Common myeloid progenitor, CD34-positive (primary cell): Measurements from ENCODE around the gene CASP8AP2. TPM values are rescaled to one million over a fixed set of nuclear protein-coding genes. Genes with fewer than 3 reads are reported as not detected.
"Not testable (repeated sequence)": the region's sequence is repeated elsewhere in the genome, so short reads cannot be mapped to it uniquely, and the experiment has no call there.

Experiments
- CTCF ChIA-PET: fragments of 350-600 bp; sonication (Branson Sonifier 250); formaldehyde crosslinking; loops from one replicate; lab custom pipeline; 2021; ENCODE audit warnings: antibody characterized with exemption; lab: Charles Lee
- POLR2A ChIA-PET: fragments of 350-600 bp; sonication (Branson Sonifier 250); formaldehyde crosslinking; loops from one replicate; lab custom pipeline; 2021; ENCODE audit warnings: antibody characterized with exemption; lab: Charles Lee
- DNase-seq, 3 donors: peaks; one replicate each; pipeline versions ENCODE4 v3.0.0 to v3.0.0-alpha.2; 2013
- H3K27ac ChIP-seq, 2 experiments: 1 replicate in 1 of 2; 2 replicates in 1 of 2; pipeline ENCODE4 v1.7.0; 2013; ENCODE audit warnings: inconsistent platforms in 2 of 2, low read length in 2 of 2, mild to moderate bottlenecking in 2 of 2, low read depth in 1 of 2, moderate library complexity in 1 of 2; ENCODE audit not compliant: severe bottlenecking in 2 of 2, insufficient read depth in 1 of 2, poor library complexity in 1 of 2
- H3K27me3 ChIP-seq, 5 experiments: replicated peaks in 2 of 5; 1 replicate in 3 of 5; 2 replicates in 2 of 5; pipeline versions ENCODE4 v1.6.1 to v1.7.0; 2013; ENCODE audit warnings: low read length in 4 of 5, mild to moderate bottlenecking in 2 of 5, moderate library complexity in 2 of 5, inconsistent platforms in 1 of 5; ENCODE audit not compliant: insufficient read depth in 5 of 5, control insufficient read depth in 4 of 5
- H3K36me3 ChIP-seq, 4 experiments: 1 replicate in 2 of 4; 2 replicates in 2 of 4; pipeline versions ENCODE4 v1.6.1 to v1.7.0; 2013; ENCODE audit warnings: low read length in 3 of 4, control low read depth in 1 of 4, mild to moderate bottlenecking in 1 of 4; ENCODE audit not compliant: control insufficient read depth in 4 of 4, insufficient read depth in 4 of 4
- H3K4me1 ChIP-seq, 4 experiments: 1 replicate in 3 of 4; 2 replicates in 1 of 4; pipeline versions ENCODE4 v1.6.1 to v1.7.1; 2013; ENCODE audit warnings: low read length in 3 of 4, mild to moderate bottlenecking in 3 of 4, control low read depth in 1 of 4, inconsistent platforms in 1 of 4, moderate library complexity in 1 of 4; ENCODE audit not compliant: control insufficient read depth in 4 of 4, insufficient read depth in 4 of 4; ENCODE audit errors: control extremely low read depth in 1 of 4
- H3K4me3 ChIP-seq, 7 experiments: 1 replicate in 4 of 7; 2 replicates in 3 of 7; pipeline versions ENCODE4 v1.5.1 to v1.7.0; 2013; ENCODE audit warnings: mild to moderate bottlenecking in 7 of 7, low read length in 6 of 7, moderate library complexity in 6 of 7, inconsistent platforms in 2 of 7, low read depth in 2 of 7, control low read depth in 1 of 7; ENCODE audit not compliant: insufficient read depth in 4 of 7, control insufficient read depth in 1 of 7; ENCODE audit errors: extremely low read depth in 1 of 7
- H3K9me3 ChIP-seq, 5 experiments: 1 replicate in 4 of 5; 2 replicates in 1 of 5; pipeline versions ENCODE4 v1.6.1 to v1.7.1; 2013; ENCODE audit warnings: low read length in 4 of 5, mild to moderate bottlenecking in 2 of 5, inconsistent platforms in 1 of 5, low read depth in 1 of 5, moderate library complexity in 1 of 5; ENCODE audit not compliant: control insufficient read depth in 4 of 5, insufficient read depth in 2 of 5; ENCODE audit errors: control extremely low read depth in 1 of 5
- WGBS: methylation state at CpG from one replicate; pipeline ENCODE4 v1.1.5; 2013; ENCODE audit not compliant: insufficient coverage; 5-methylcytosine and 5-hydroxymethylcytosine counted together
- polyA plus RNA-seq: library from polyadenylated mRNA; unstranded; fragments of 120-200 nt; gene quantifications from one replicate; pipeline ENCODE4 v1.2.1, GENCODE V29; 2013

Gene CASP8AP2
- 14.8 TPM for polyA plus RNA-seq

DNA sequence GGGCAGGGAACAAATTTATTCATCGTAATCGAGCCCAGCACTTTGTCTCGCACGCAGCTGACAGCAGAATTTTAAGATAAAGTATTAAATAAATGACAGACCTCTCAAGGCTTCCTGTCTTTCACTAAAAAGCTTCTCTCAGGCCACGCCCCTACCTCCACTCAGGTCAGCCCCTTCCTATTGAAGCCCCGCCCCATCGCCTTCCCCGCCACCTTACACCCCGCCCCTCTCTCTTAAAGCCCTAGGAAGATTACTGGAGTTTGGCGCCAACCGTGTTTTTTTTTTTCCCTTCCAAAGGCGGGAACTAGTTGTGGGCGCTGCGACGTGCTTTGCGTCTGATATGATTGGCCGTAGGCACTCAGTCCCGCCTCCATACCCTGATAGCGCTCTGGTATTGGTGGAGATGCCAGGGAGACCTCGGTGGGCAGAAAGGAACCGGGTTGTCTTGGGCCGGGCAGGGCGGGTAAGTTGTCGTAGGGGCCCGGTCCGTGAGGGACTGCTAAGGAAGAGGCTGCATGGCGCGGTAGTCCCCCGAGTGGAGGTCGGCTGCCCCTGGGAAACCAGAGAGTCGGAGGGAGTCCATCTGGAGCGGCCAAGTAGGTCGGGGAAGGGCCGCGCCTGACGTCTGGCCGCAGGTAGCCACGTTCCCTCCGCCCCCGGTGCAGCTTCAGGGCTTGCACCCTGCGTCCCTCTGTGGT lies at the start of gene CASP8AP2:
Gene CASP8AP2 (plus strand): TSS at position 409 of the 698 bp plus-strand sequence.
- Histone ChIP-seq H3K27ac (peak within 1 kb of the TSS; percentile 79 to 89), H3K27me3 (no peaks in the 10 kb centered on the region), H3K4me1 (peaks cover 7 to 21% (median 9%) of the 10 kb centered on the region in 4 experiments), H3K9me3 (no peaks in the 10 kb centered on the region), H3K4me3 (peak within 1 kb of the TSS; percentile 86 to 99 (median 96)), H3K36me3 (peaks cover 0 to 12% (median 6%) of the 10 kb centered on the region in 4 experiments)
- ChIA-PET CTCF (interaction anchor here (0.9 to 2.2 kb wide), 2 partner anchors 10 to 17 kb away, joined by 3 to 14 read pairs; partner anchors contain the start of gene MDN1), POLR2A (interaction anchor here (1.0 kb wide), 1 partner anchor 10 kb away, joined by 5 read pairs; the partner anchor contains the start of gene MDN1)
- DNase-seq: peak; percentile 100
- WGBS: 0% methylated on average over 36 of the region's 41 CpGs

DNA sequence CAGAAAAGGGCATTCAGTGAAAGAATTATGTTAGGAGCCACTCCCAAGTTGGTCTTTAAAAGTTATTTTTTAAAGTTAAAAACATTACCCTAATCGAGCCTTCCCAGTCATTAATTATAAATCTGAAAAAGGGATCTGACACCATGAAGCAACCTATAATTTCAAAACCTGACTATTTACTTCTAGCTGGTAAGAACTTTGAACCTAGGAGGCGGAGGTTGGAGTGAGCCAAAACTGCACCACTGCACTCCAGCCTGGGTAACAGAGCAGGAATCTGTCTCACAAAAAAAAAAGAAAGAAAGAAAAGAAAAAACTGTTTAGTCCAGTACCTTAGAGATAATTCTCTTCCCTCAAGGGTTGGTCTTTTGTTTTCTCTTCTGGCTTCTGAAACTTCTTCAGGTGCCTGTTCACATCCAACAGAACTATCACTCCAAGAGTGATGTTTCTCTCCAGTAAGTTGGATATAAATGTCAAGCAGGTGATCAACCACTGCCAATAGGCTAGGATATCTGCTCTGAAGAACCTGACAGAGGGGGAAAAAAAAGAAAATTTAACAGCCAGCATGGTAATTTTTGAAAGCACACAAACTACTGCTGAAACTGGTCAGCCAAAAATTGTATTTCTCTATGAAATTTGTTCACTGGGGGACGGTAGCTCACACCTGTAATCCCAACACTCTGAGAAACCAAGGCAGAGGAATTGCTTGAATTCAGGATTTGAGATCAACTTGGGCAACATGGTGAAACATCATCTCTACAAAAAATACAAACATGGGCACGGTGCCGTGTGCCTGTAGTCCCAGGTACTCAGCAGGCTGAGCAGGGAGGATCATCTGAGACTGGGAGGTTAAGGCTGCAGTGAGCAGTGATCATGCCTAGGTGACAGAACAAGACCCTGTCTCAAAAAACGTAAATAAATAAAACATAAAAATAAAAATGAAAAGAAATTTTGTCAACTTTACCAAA lies 48.3 kb upstream of the CASP8AP2 start:
- no CpG with 5 or more reads among the region's 6 CpGs for WGBS
- no peaks in the 10 kb centered on the region for H3K27me3 ChIP-seq
- DNase-seq: no peak
- peaks cover 21 to 85% (median 59%) of the 10 kb centered on the region in 4 experiments for H3K36me3 ChIP-seq
- ChIA-PET CTCF (no interaction called here), POLR2A (no interaction called here)
- no peak overlapping the region for H3K27ac ChIP-seq
- H3K4me1 ChIP-seq: no peaks in the 10 kb centered on the region
- H3K4me3 ChIP-seq: no peak overlapping the region
- H3K9me3 ChIP-seq: peaks cover 0 to 13% (median 3%) of the 10 kb centered on the region in 5 experiments

DNA sequence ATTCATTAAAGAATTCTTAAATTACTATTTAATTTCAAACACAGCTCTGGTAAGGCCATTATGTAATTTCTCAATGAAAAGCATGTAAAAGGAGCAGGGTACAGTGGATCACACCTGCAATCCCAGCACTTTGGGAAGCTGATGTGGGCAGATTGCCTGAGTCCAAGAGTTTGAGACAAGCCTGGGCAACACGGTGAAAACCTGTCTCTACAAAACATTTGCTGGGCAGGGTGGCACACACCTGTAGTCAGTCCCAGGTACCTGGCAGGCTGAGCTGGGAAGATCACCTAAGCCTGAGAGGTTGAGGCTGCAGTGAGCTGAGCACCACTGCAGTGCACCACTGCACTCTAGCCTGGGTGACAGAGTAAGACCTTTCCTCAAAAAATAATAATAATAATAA lies 47.5 kb upstream of the CASP8AP2 start:
- WGBS: 100% methylated on average over 1 of the region's 1 CpG
- ChIA-PET POLR2A (no interaction called here), CTCF (no interaction called here)
- H3K36me3 ChIP-seq: peaks cover 21 to 85% (median 57%) of the 10 kb centered on the region in 4 experiments
- DNase-seq: no peak
- no peaks in the 10 kb centered on the region for H3K27me3 ChIP-seq
- H3K4me1 ChIP-seq: no peaks in the 10 kb centered on the region
- no peak overlapping the region for H3K27ac ChIP-seq
- no peak overlapping the region for H3K4me3 ChIP-seq
- peaks cover 0 to 13% (median 3%) of the 10 kb centered on the region in 5 experiments for H3K9me3 ChIP-seq

DNA sequence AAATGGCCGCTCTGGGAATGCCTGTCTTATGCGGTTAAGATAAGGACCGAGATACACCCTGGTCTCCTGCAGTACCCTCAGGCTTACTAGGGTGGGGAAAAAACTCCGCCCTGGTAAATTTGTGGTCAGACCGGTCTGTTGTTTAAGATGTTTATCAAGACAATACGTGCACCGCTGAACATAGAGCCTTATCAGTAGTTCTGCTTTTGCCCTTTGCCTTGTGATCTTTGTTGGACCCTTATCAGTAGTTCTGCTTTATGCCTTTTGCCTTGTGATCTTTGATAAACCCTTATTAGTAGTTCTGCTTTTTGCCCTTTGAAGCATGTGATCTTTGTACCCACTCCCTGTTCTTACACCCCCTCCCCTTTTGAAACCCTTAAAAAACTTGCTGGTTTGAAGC lies 46.4 kb upstream of the CASP8AP2 start:
- POLR2A ChIA-PET, H3K4me1 ChIP-seq, H3K27me3 ChIP-seq, H3K27ac ChIP-seq, CTCF ChIA-PET: not testable (repeated sequence)
- DNase-seq: peak; percentile 12 to 51 (median 43)
- Histone ChIP-seq H3K9me3 (peaks cover 0 to 11% (median 3%) of the 10 kb centered on the region in 5 experiments), H3K36me3 (peaks cover 21 to 90% (median 61%) of the 10 kb centered on the region in 4 experiments), H3K4me3 (peak overlapping the region in 1 of 7 experiments; percentile 8)
- WGBS: 89% methylated on average over 6 of the region's 7 CpGs

DNA sequence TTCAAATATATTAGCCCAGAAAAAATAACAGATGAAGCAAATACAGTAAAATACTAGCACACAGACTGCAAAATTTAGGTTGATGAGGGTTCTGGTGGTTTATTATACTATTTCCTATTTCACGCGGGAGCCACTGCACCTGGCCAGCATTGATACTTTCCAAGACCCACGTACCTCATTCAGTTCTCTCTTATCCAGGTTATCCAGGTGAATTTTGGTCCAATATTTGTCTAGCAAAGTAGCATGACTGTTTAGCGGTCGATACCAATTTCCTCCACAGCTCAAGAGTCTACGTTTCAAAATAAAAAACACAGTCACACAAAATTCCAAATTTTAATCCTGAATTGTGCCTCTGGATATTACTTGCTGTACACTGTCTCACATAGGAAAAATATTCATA lies 44.8 kb upstream of the CASP8AP2 start:
- DNase-seq: no peak
- 100% methylated on average over 4 of the region's 6 CpGs for WGBS
- H3K27ac ChIP-seq: no peak overlapping the region
- H3K27me3 ChIP-seq: no peaks in the 10 kb centered on the region
- H3K9me3 ChIP-seq: peaks cover 0 to 11% (median 3%) of the 10 kb centered on the region in 5 experiments
- no peak overlapping the region for H3K4me3 ChIP-seq
- H3K36me3 ChIP-seq: peaks cover 27 to 93% (median 62%) of the 10 kb centered on the region in 4 experiments
- CTCF ChIA-PET: no interaction called here
- POLR2A ChIA-PET: no interaction called here
- H3K4me1 ChIP-seq: no peaks in the 10 kb centered on the region

DNA sequence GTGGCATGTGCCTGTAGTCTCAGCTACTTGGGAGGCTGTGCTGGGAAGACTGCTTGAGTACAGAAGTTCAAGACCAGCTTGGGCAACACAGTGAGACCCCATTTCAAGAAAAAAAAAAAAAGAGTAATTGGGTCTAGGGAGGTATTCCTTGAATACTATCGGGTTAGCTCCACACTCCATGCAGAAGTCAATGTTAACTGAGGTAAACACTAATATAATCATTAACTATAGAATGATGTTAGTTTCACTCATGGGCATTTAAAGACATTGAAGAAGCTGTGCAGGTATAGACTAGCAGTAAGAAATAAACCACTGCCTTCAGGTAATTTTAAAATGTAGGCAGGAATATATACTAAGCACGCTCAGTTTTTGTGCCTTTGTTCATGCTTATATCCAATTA lies 42.7 kb upstream of the CASP8AP2 start:
- no peak for DNase-seq
- Histone ChIP-seq H3K36me3 (peaks cover 27 to 79% (median 55%) of the 10 kb centered on the region in 4 experiments), H3K4me3 (no peak overlapping the region), H3K27me3 (no peaks in the 10 kb centered on the region), H3K27ac (no peak overlapping the region), H3K4me1 (no peaks in the 10 kb centered on the region), H3K9me3 (peaks cover 0 to 11% (median 3%) of the 10 kb centered on the region in 5 experiments)
- ChIA-PET CTCF (no interaction called here), POLR2A (no interaction called here)
- no CpG with 5 or more reads among the region's 2 CpGs for WGBS
